NCI-H345 treated with DMSO at 0.1 percent for 48 hours (cell line): ENCODE measurements around the gene SNX4.

Experiments
- DNase-seq: peaks from one replicate; lab custom pipeline; 2025; ENCODE audit not compliant: unreplicated experiment; lab: John Stamatoyannopoulos, UW

Gene SNX4

GRCh38 chr3:125462722-125463299 is 57.2 kb downstream of the SNX4 start:
- DNase-seq: no peak

- no peak for DNase-seq
These were observed 58.1 kb downstream of the SNX4 start for GRCh38 chr3:125461896-125462295.

- DNase-seq: no peak
These were observed 59.8 kb downstream of the SNX4 start for GRCh38 chr3:125460233-125460632.

GRCh38 chr3:125443923-125444322 is 76.1 kb downstream of the SNX4 start:
- no peak for DNase-seq

- no peak for DNase-seq
These were observed 77.5 kb downstream of the SNX4 start for GRCh38 chr3:125442506-125442905.

- no peak for DNase-seq
These were observed 79.0 kb downstream of the SNX4 start for GRCh38 chr3:125440970-125441369.

- no peak for DNase-seq
These were observed 79.4 kb downstream of the SNX4 start for GRCh38 chr3:125440559-125440955.

GRCh38 chr3:125437631-125438435 is 82.2 kb downstream of the SNX4 start:
- DNase-seq: no peak

- no peak for DNase-seq
These were observed 83.1 kb downstream of the SNX4 start for GRCh38 chr3:125436921-125437320.

GRCh38 chr3:125435231-125435630 is 84.8 kb downstream of the SNX4 start:
- no peak for DNase-seq

GRCh38 chr3:125434582-125435011 is 85.4 kb downstream of the SNX4 start:
- no peak for DNase-seq

GRCh38 chr3:125433611-125434041 is 86.4 kb downstream of the SNX4 start:
- DNase-seq: no peak

- no peak for DNase-seq
These were observed 86.9 kb downstream of the SNX4 start for GRCh38 chr3:125433091-125433534.

- DNase-seq: no peak
These were observed 87.9 kb downstream of the SNX4 start for GRCh38 chr3:125431912-125432790.

- no peak for DNase-seq
These were observed 88.6 kb downstream of the SNX4 start for GRCh38 chr3:125431391-125431790.

- DNase-seq: no peak
These were observed 91.7 kb downstream of the SNX4 start for GRCh38 chr3:125428216-125428830.

GRCh38 chr3:125418306-125418705 is 101.7 kb downstream of the SNX4 start:
- DNase-seq: no peak

GRCh38 chr3:125416235-125416634 is 103.8 kb downstream of the SNX4 start:
- no peak for DNase-seq

- DNase-seq: no peak
These were observed 105.3 kb downstream of the SNX4 start for GRCh38 chr3:125414669-125415068.

- DNase-seq: no peak
These were observed 109.1 kb downstream of the SNX4 start for GRCh38 chr3:125410922-125411321.

- no peak for DNase-seq
These were observed 113.9 kb downstream of the SNX4 start for GRCh38 chr3:125406070-125406469.
